Measurements from ENCODE around the gene CDK5RAP2.

Gene CDK5RAP2

GRCh38 chr9:120351106-120351505 is 228.9 kb downstream of the CDK5RAP2 start:
- no peak for DNase-seq (ENCODE audit: low read depth in 3 of 3)

DNA sequence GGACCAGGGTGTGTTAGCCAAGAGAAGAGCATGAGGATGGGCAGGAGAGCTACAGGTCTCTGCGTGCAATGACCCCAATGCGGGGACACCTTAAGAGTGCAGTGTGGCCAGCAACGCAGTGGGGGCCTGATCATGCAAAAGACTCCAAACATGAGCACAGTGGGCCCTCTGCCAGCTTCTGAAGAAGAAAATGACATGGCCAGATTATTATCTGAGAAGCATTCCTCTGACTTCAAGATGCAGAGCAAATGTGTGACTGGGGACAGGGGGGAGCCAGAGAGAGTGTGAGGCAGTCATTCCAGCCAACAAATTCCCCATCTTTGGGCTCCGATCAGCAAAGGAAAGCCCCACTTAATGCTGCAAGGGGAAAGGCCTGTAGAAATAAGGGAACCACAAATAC is 229.4 kb downstream of the CDK5RAP2 start:
- DNase-seq (ENCODE audit: low read depth in 3 of 3) = no peak

- DNase-seq (ENCODE audit: low read depth in 3 of 3) = peak in 2 of 3 donors; percentile 2 to 6
These were observed 231.0 kb downstream of the CDK5RAP2 start for GRCh38 chr9:120348951-120349429.

DNA sequence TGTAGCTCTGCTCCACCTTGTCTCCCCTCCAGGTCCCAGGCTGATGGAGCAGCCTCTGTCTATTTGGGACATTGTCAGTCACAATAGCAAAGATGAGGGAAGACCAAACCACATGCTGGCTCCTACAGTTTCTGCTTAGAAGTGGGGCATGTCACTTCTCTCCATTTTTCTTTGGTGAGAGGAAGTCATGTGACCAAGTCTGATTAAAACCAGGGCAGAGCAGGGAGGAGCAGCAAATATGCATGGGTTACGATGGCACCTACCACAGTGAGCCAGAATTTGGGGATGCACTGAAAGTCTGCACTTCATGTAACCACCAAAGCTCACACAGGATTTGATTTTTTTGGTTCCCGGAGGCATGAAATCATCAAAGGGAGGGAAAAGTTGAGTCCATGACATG is 234.6 kb downstream of the CDK5RAP2 start:
- DNase-seq (ENCODE audit: low read depth in 3 of 3) = no peak

GRCh38 chr9:120344230-120344629 is 235.7 kb downstream of the CDK5RAP2 start:
- DNase-seq (ENCODE audit: low read depth in 3 of 3) = no peak

DNA sequence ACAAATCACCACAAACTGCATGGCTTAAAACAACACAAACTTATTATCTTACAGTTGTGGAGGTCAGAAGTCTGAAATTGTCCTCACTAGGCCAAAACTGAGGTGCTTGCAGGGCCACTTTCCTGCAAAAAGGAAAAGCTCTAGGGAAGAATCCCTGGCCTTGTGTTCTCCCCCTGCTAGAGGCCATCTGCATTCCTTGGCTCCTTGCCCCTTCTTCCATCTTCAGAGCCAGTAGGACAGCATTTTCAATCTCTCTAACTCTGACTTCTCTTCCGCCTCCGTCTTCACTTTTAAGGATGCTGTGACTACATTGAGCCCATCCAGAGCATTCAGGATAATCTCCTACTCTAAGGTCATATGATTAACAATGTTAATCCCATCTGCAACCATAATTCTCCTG is 236.6 kb downstream of the CDK5RAP2 start:
- no peak for DNase-seq (ENCODE audit: low read depth in 3 of 3)
